Endothelial cell of umbilical vein (primary cell): ENCODE measurements around the gene GRM7. TPM values are rescaled to one million over a fixed set of nuclear protein-coding genes. Genes with fewer than 3 reads are reported as not detected.
A peak's percentile ranks its signal among the peaks of the same experiment; 100 is the strongest.

Experiments used
- BruUV-seq: library from RNA; stranded (reverse); fragments of 400-500 nt; replicated peaks from 2 replicates; lab custom pipeline; 2021; lab: Mats Ljungman, UMichigan
- CTCF ChIA-PET: fragments of 300-600, 350-600 bp; sonication (Branson Sonifier 250); formaldehyde crosslinking; loops from one replicate; lab custom pipeline; 2021; ENCODE audit warnings: antibody characterized with exemption, inconsistent platforms; lab: Charles Lee
- POLR2A ChIA-PET: fragments of 300-600, 350-600 bp; sonication (Branson Sonifier 250); formaldehyde crosslinking; loops from one replicate; lab custom pipeline; 2021; ENCODE audit warnings: antibody characterized with exemption, inconsistent platforms; lab: Charles Lee
- DNase-seq: peaks from one replicate; pipeline ENCODE4 v3.0.0-alpha.2; 2011; ENCODE audit warnings: low read depth, low spot score
- FAIRE-seq: peaks from 2 replicates; lab custom pipeline; 2011; peaks lifted over from hg19 to GRCh38; lab: Jason Lieb, UNC
- H2AFZ ChIP-seq: 2 replicates; pipeline ENCODE4 v1.6.0; 2012; ENCODE audit warnings: low read depth, low read length, control low read depth, inconsistent platforms
- H3K27ac ChIP-seq: 2 replicates; pipeline ENCODE4 v1.5.1; 2011; ENCODE audit warnings: low read depth, mild to moderate bottlenecking, control low read depth, low read length, moderate library complexity; ENCODE audit not compliant: insufficient read depth
- H3K27me3 ChIP-seq, 2 experiments: 2 replicates each; pipeline versions ENCODE4 v1.6.0 to v1.6.1; 2011; ENCODE audit warnings: low read length in 2 of 2, mixed read lengths in 1 of 2; ENCODE audit not compliant: control insufficient read depth in 2 of 2, insufficient read depth in 2 of 2
- H3K36me3 ChIP-seq, 2 experiments: 2 replicates in 1 of 2; 3 replicates in 1 of 2; pipeline ENCODE4 v1.5.1; 2011; ENCODE audit warnings: low read length in 2 of 2, mild to moderate bottlenecking in 1 of 2, moderate library complexity in 1 of 2; ENCODE audit not compliant: control insufficient read depth in 2 of 2, insufficient read depth in 2 of 2; ENCODE audit errors: extremely low read depth in 1 of 2
- H3K4me1 ChIP-seq: 3 replicates; pipeline ENCODE4 v1.5.1; 2011; ENCODE audit warnings: mild to moderate bottlenecking, low read length; ENCODE audit not compliant: control insufficient read depth, insufficient read depth; ENCODE audit errors: extremely low read depth
- H3K4me2 ChIP-seq: 2 replicates; pipeline ENCODE4 v1.6.1; 2011; ENCODE audit warnings: low read length, control low read depth, mixed read lengths; ENCODE audit not compliant: insufficient read depth
- H3K4me3 ChIP-seq, 3 experiments: fragments of 200-600 bp in 1 of 3; sonication (generic), shearing (Covaris generic) in 1 of 3; replicated peaks in 1 of 3; 2 replicates each; pipeline ENCODE4 v1.5.1; 2011 to 2016; ENCODE audit warnings: control low read depth in 3 of 3, low read length in 3 of 3, mild to moderate bottlenecking in 2 of 3, inconsistent platforms in 1 of 3, low read depth in 1 of 3, moderate library complexity in 1 of 3; ENCODE audit not compliant: insufficient read depth in 1 of 3
- H3K79me2 ChIP-seq: 2 replicates; pipeline ENCODE4 v1.6.0; 2012; ENCODE audit warnings: low read length, inconsistent platforms; ENCODE audit not compliant: control insufficient read depth, insufficient read depth
- H3K9ac ChIP-seq: replicated peaks from 2 replicates; pipeline ENCODE3; 2011; ENCODE audit warnings: low read length, control low read depth; ENCODE audit not compliant: insufficient read depth; ENCODE audit errors: extremely low read depth
- H3K9me1 ChIP-seq: replicated peaks from 3 replicates; pipeline ENCODE4 v1.6.0; 2011; ENCODE audit warnings: mild to moderate bottlenecking, low read length; ENCODE audit not compliant: control insufficient read depth, insufficient read depth; ENCODE audit errors: extremely low read depth
- H3K9me3 ChIP-seq: replicated peaks from 2 replicates; pipeline ENCODE4 v1.5.1; 2012; ENCODE audit warnings: low read length, inconsistent platforms; ENCODE audit not compliant: control insufficient read depth, insufficient read depth
- H4K20me1 ChIP-seq: replicated peaks from 2 replicates; pipeline ENCODE3; 2011; ENCODE audit warnings: mild to moderate bottlenecking, low read length; ENCODE audit not compliant: control insufficient read depth, insufficient read depth; ENCODE audit errors: extremely low read depth
- EZH2 ChIP-seq: IDR thresholded peaks from 2 replicates; pipeline ENCODE4 v1.6.1; 2012; ENCODE audit warnings: borderline replicate concordance, low read depth, mild to moderate bottlenecking, moderate library complexity, low read length, inconsistent platforms; ENCODE audit not compliant: severe bottlenecking
- GATA2 ChIP-seq: IDR thresholded peaks from 2 replicates; pipeline ENCODE4 v1.7.0; 2011; ENCODE audit warnings: low read depth, mild to moderate bottlenecking, moderate library complexity, mixed read lengths, low read length; ENCODE audit not compliant: insufficient read length, insufficient read depth
- JUN ChIP-seq: IDR thresholded peaks from 2 replicates; pipeline ENCODE4 v1.6.1; 2011; ENCODE audit warnings: borderline replicate concordance, low read depth; ENCODE audit not compliant: insufficient read length, insufficient read depth
- MYC ChIP-seq: IDR thresholded peaks from one replicate; pipeline ENCODE4 v1.6.1; 2011; ENCODE audit warnings: mild to moderate bottlenecking, low read depth, low read length
- POLR2A ChIP-seq: IDR thresholded peaks from 2 replicates; pipeline ENCODE4 v1.6.1; 2012; ENCODE audit warnings: low read depth, mild to moderate bottlenecking, control low read depth, low read length
- dilution Hi-C: fragments of 300-500 bp; cut with MboI; formaldehyde crosslinking; loops from one replicate; pipeline ENCODE4 v1.15.0; 2019; ENCODE audit warnings: low sequenced_read_pairs; ENCODE audit not compliant: extremely low pct_ligation_motif_present
- intact Hi-C: fragments of 100-400 bp; cut with micrococcal nuclease; formaldehyde crosslinking; loops from one replicate; pipeline ENCODE4 v1.10.0; 2022
- polyA plus RNA-seq, 4 experiments: library from polyadenylated mRNA; depleted of rRNA in 3 of 4; stranded (reverse) in 3 of 4; unstranded in 1 of 4; fragments of >200 nt; gene quantifications; 2 replicates each; pipeline versions ENCODE4 v1.2.1 to v1.2.3, GENCODE V29; 2011 to 2012; ENCODE audit warnings: missing spikeins in 1 of 4
- total RNA-seq: library from RNA; stranded (reverse); gene quantifications from 2 replicates; pipeline ENCODE4 v1.2.3, GENCODE V29; 2021

Gene GRM7
- total and polyA plus RNA-seq, 2 donors (not counting 3 experiments of a cell fraction or from before 2014, with no cell fraction given): 0.12 TPM; not detected in 1

GRCh38 chr3:7447197-7447769 is 586.4 kb downstream of the GRM7 start:
- CTCF ChIA-PET: no interaction called here
- POLR2A ChIA-PET: no interaction called here
- H3K27me3 ChIP-seq: no peaks in the 10 kb centered on the region
- H3K4me2 ChIP-seq: no peak overlapping the region
- no peaks in the 10 kb centered on the region for H3K36me3 ChIP-seq
- H3K9me1 ChIP-seq: no peaks in the 10 kb centered on the region
- no peaks in the 10 kb centered on the region for H3K79me2 ChIP-seq
- intact Hi-C loops: loop anchor here (5.0 kb wide), 1 partner anchor 65 kb away; no protein-coding TSS in a partner anchor
- H4K20me1 ChIP-seq: no peaks in the 10 kb centered on the region
- no peaks in the 10 kb centered on the region for H3K9me3 ChIP-seq
- H2AFZ ChIP-seq: no peak overlapping the region
- H3K9ac ChIP-seq: no peak overlapping the region
- peaks cover 14% of the 10 kb centered on the region for H3K4me1 ChIP-seq
- FAIRE-seq (no peak), DNase-seq (no peak)
- dilution Hi-C loops: no loop called here
- no peak overlapping the region for H3K27ac ChIP-seq
- TF ChIP-seq JUN (no peak), POLR2A (no peak), GATA2 (no peak), MYC (no peak)
- no peak overlapping the region for H3K4me3 ChIP-seq
- BruUV-seq: no TSS peak

- DNase-seq: peak; percentile 69
- H2AFZ ChIP-seq: peak overlapping the region; percentile 72
- intact Hi-C loops: loop anchor here (1.0 to 2.0 kb wide), 2 partner anchors 48 to 148 kb away; no protein-coding TSS in a partner anchor
Measured at GRCh38 chr3:7456386-7456785, 595.5 kb downstream of the GRM7 start.

More at GRCh38 chr3:7456386-7456785, 595.5 kb downstream of the GRM7 start:
- Histone ChIP-seq H3K9me3 (no peaks in the 10 kb centered on the region), H3K79me2 (no peaks in the 10 kb centered on the region), H3K9ac (no peak overlapping the region), H3K4me3 (no peak overlapping the region), H3K27ac (peak overlapping the region; percentile 23), H3K4me1 (peaks cover 12% of the 10 kb centered on the region), H4K20me1 (no peaks in the 10 kb centered on the region), H3K9me1 (no peaks in the 10 kb centered on the region), H3K4me2 (peak overlapping the region; percentile 36), H3K36me3 (no peaks in the 10 kb centered on the region), H3K27me3 (no peaks in the 10 kb centered on the region)
- BruUV-seq: no TSS peak
- peak; percentile 89 for FAIRE-seq
- ChIA-PET CTCF (interaction anchor here (1.0 kb wide), 1 partner anchor 18 kb away, joined by 3 read pairs; no protein-coding TSS in a partner anchor), POLR2A (interaction anchor here (0.6 kb wide), 1 partner anchor 146 kb away, joined by 4 read pairs; no protein-coding TSS in a partner anchor)
- dilution Hi-C loops: no loop called here
- TF ChIP-seq EZH2: no peak
